ENCODE measurements around the gene IL12A. TPM values are rescaled to one million over a fixed set of nuclear protein-coding genes. Genes with fewer than 3 reads are reported as not detected.

The IL12A gene
- total RNA-seq, 1 experiment from 2014 or later = 8.3 TPM

DNA sequence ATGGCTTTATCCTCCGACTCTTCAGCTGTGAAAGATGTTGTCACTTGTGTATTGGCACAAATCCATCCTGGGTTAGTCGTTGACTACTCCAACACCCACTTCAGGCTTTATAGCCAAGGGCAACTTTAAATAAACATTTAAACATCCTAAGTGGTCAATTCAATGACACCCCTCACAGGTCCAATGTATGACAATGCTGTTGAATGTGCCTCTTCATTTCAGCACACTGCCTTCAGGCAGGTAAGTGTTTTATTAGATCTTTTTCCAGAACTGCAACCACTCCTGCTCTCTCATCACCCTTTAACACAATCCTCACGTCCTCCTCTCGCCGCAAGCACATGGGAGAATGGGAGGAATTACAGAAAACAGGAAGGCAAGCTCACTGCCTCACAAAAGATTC is 30.3 kb downstream of the IL12A start:
- H3K9me3 ChIP-seq (ENCODE audit: low read length) = no peaks in the 10 kb centered on the region
- no peak overlapping the region for H3K27ac ChIP-seq (ENCODE audit: low read length)
- POLR2A ChIA-PET (ENCODE audit: unreplicated experiment) = no interaction called here
- H3K4me1 ChIP-seq (ENCODE audit: insufficient read depth, low read length) = peaks cover 24% of the 10 kb centered on the region
- TF ChIP-seq CTCF (conservative IDR thresholded peaks at IDR 0.05; ENCODE audit: low read depth, low read length) = no peak
- no peak for TF ChIP-seq EZH2 (IDR thresholded peaks at IDR 0.05; ENCODE audit: low read length, unreplicated experiment)
- no peak for TF ChIP-seq EZH2phosphoT487 (IDR thresholded peaks at IDR 0.05; ENCODE audit: borderline replicate concordance, low read length)
- no peak overlapping the region for H2AFZ ChIP-seq (ENCODE audit: low read length)
- H3K9ac ChIP-seq (ENCODE audit: low read length) = no peak overlapping the region
- no peaks in the 10 kb centered on the region for H3K36me3 ChIP-seq (ENCODE audit: low read depth, low read length)
- CTCF ChIA-PET = no interaction called here
- intact Hi-C loops (cut with micrococcal nuclease) = no loop called here
- H3F3A ChIP-seq (ENCODE audit: low read length, unreplicated experiment) = no peaks in the 10 kb centered on the region
- no TSS peak for BruUV-seq (replicated peaks)
- no peak overlapping the region for H3K4me2 ChIP-seq (ENCODE audit: low read length)
- no peaks in the 10 kb centered on the region for H3K9me2 ChIP-seq (replicated peaks; ENCODE audit: low read length)
- H4K20me1 ChIP-seq (ENCODE audit: low read length) = no peaks in the 10 kb centered on the region
- ATAC-seq (no peak), DNase-seq (no peak)
- H3K27me3 ChIP-seq (ENCODE audit: low read length) = no peaks in the 10 kb centered on the region
- no peaks in the 10 kb centered on the region for H3K79me2 ChIP-seq (ENCODE audit: low read length)
- H3K4me3 ChIP-seq (ENCODE audit: low read length) = no peak overlapping the region

DNA sequence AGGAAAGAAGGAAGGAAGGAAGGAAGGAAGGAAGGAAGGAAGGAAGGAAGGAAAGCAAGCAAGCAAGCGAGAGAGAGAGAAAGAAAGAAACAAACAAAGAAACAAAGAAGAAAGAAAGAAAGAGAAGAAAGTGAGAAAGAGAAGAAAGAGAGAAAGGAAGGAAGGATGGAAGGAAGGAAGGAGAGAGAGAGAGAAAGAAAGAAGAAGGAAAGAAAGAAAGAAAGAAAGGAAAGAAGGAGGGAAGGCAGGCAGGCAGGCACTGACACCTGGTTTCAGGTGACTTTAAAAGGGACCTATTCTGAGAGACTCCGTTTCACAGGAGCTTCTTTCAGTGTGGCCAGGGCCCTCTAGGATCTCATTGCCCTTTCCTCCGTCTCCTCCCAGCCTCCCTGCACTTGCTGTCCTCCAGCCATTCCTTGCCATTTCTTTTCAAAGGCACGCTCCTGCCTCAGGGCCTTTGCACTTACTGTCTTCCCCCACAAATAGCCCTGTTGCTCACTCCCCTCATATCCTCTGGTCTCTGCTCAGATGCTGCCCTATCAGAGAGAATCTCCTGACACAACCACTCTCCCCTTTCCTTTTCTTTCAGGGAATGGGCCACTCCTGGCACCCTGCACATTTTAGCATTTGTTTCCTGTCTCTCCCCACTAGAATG is 31.5 kb downstream of the IL12A start:
- no peak for ATAC-seq
- no peak for TF ChIP-seq EZH2phosphoT487 (IDR thresholded peaks at IDR 0.05; ENCODE audit: borderline replicate concordance, low read length)
- TF ChIP-seq CTCF (conservative IDR thresholded peaks at IDR 0.05; ENCODE audit: low read depth, low read length) = no peak
- no peak for TF ChIP-seq EZH2 (IDR thresholded peaks at IDR 0.05; ENCODE audit: low read length, unreplicated experiment)
- DNase-seq = no peak
- Histone ChIP-seq H3K36me3 (ENCODE audit: low read depth, low read length) (no peaks in the 10 kb centered on the region), H3K27me3 (ENCODE audit: low read length) (no peaks in the 10 kb centered on the region), H3F3A (ENCODE audit: low read length, unreplicated experiment) (no peaks in the 10 kb centered on the region), H3K9me2 (replicated peaks; ENCODE audit: low read length) (no peaks in the 10 kb centered on the region), H3K9ac (ENCODE audit: low read length) (no peak overlapping the region), H3K4me2 (ENCODE audit: low read length) (no peak overlapping the region), H3K79me2 (ENCODE audit: low read length) (no peaks in the 10 kb centered on the region), H3K9me3 (ENCODE audit: low read length) (no peaks in the 10 kb centered on the region), H3K27ac (ENCODE audit: low read length) (no peak overlapping the region), H3K4me1 (ENCODE audit: insufficient read depth, low read length) (peaks cover 27% of the 10 kb centered on the region), H3K4me3 (ENCODE audit: low read length) (no peak overlapping the region), H2AFZ (ENCODE audit: low read length) (no peak overlapping the region), H4K20me1 (ENCODE audit: low read length) (no peaks in the 10 kb centered on the region)
- intact Hi-C loops (cut with micrococcal nuclease) = no loop called here
- ChIA-PET CTCF (no interaction called here), POLR2A (ENCODE audit: unreplicated experiment) (no interaction called here)
- BruUV-seq (replicated peaks) = no TSS peak

- intact Hi-C loops (cut with micrococcal nuclease) = no loop called here
- H3F3A ChIP-seq (ENCODE audit: low read length, unreplicated experiment) = no peaks in the 10 kb centered on the region
- ChIA-PET POLR2A (ENCODE audit: unreplicated experiment) (no interaction called here), CTCF (no interaction called here)
- no peaks in the 10 kb centered on the region for H3K79me2 ChIP-seq (ENCODE audit: low read length)
- H3K27me3 ChIP-seq (ENCODE audit: low read length) = no peaks in the 10 kb centered on the region
- H3K27ac ChIP-seq (ENCODE audit: low read length) = no peak overlapping the region
- H3K4me2 ChIP-seq (ENCODE audit: low read length) = no peak overlapping the region
- H3K36me3 ChIP-seq (ENCODE audit: low read depth, low read length) = no peaks in the 10 kb centered on the region
- no TSS peak for BruUV-seq (replicated peaks)
- H3K9me2 ChIP-seq (replicated peaks; ENCODE audit: low read length) = no peaks in the 10 kb centered on the region
- no peak overlapping the region for H3K9ac ChIP-seq (ENCODE audit: low read length)
- no peaks in the 10 kb centered on the region for H3K9me3 ChIP-seq (ENCODE audit: low read length)
- no peak overlapping the region for H2AFZ ChIP-seq (ENCODE audit: low read length)
- DNase-seq (no peak), ATAC-seq (no peak)
- peaks cover 27% of the 10 kb centered on the region for H3K4me1 ChIP-seq (ENCODE audit: insufficient read depth, low read length)
- no peak overlapping the region for H3K4me3 ChIP-seq (ENCODE audit: low read length)
- TF ChIP-seq EZH2 (IDR thresholded peaks at IDR 0.05; ENCODE audit: low read length, unreplicated experiment) (no peak), CTCF (conservative IDR thresholded peaks at IDR 0.05; ENCODE audit: low read depth, low read length) (no peak), EZH2phosphoT487 (IDR thresholded peaks at IDR 0.05; ENCODE audit: borderline replicate concordance, low read length) (no peak)
- no peaks in the 10 kb centered on the region for H4K20me1 ChIP-seq (ENCODE audit: low read length)
Measured at GRCh38 chr3:160022068-160022467, 33.4 kb downstream of the IL12A start.

Data from PC-3 (cell line).